ENCODE data around the gene GARIN5B.

- TF ChIP-seq, protein P1, sequence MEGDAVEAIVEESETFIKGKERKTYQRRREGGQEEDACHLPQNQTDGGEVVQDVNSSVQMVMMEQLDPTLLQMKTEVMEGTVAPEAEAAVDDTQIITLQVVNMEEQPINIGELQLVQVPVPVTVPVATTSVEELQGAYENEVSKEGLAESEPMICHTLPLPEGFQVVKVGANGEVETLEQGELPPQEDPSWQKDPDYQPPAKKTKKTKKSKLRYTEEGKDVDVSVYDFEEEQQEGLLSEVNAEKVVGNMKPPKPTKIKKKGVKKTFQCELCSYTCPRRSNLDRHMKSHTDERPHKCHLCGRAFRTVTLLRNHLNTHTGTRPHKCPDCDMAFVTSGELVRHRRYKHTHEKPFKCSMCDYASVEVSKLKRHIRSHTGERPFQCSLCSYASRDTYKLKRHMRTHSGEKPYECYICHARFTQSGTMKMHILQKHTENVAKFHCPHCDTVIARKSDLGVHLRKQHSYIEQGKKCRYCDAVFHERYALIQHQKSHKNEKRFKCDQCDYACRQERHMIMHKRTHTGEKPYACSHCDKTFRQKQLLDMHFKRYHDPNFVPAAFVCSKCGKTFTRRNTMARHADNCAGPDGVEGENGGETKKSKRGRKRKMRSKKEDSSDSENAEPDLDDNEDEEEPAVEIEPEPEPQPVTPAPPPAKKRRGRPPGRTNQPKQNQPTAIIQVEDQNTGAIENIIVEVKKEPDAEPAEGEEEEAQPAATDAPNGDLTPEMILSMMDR (IDR thresholded peaks at IDR 0.05; ENCODE audit: low read length), result no peak
- TF ChIP-seq EZH2 (IDR thresholded peaks at IDR 0.05; ENCODE audit: borderline replicate concordance, low read length), result no peak
Measured at GRCh38 chr19:55324662-55325061, 38.4 kb downstream of the GARIN5B start.
